ENCODE results near the gene VAPA.

Gene VAPA

GRCh38 chr18:10006311-10006893 is 92.6 kb downstream of the VAPA start:
- Histone ChIP-seq H3K36me3 (ENCODE audit: control insufficient read depth, insufficient read depth, low read length) (no peaks in the 10 kb centered on the region), H3K4me1 (ENCODE audit: control insufficient read depth, insufficient read depth, low read length) (no peaks in the 10 kb centered on the region), H3K27me3 (ENCODE audit: control insufficient read depth, insufficient read depth, low read length) (no peaks in the 10 kb centered on the region), H3K9ac (ENCODE audit: low read depth, low read length) (no peak overlapping the region), H3K4me3 (ENCODE audit: low read depth, low read length) (no peak overlapping the region), H3K9me3 (ENCODE audit: control insufficient read depth, insufficient read depth, low read length) (no peaks in the 10 kb centered on the region), H3K27ac (ENCODE audit: low read depth, low read length) (no peak overlapping the region)

DNA sequence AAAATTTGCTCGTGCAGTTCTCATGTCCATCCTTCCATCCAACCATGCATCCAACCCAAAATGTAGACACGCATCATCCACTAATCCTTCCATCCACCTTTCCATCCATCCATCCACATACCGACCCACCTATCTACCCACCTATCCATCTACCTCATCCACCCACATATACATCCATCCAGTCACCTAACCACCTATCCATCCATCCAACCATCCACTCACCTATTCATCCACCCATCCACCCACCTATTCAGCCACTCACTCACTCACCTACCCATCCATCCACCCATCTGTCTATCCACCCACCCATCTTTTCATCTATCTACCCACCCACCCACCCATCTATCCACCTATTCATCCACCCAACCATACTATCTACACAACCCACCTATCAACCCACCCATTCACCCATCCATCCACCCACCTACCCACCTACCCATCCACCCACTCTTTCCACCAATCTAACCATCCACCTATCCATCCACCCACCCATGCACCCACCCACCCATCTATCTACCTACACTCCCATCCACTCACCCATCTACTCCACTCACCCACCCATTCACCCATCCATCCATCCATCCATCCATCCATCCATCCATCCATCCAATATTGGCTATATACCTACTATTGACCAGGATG is 94.3 kb downstream of the VAPA start:
- H3K9ac ChIP-seq (ENCODE audit: low read depth, low read length): no peak overlapping the region
- H3K36me3 ChIP-seq (ENCODE audit: control insufficient read depth, insufficient read depth, low read length): no peaks in the 10 kb centered on the region
- H3K27me3 ChIP-seq (ENCODE audit: control insufficient read depth, insufficient read depth, low read length): no peaks in the 10 kb centered on the region
- no peaks in the 10 kb centered on the region for H3K4me1 ChIP-seq (ENCODE audit: control insufficient read depth, insufficient read depth, low read length)
- no peak overlapping the region for H3K4me3 ChIP-seq (ENCODE audit: low read depth, low read length)
- H3K9me3 ChIP-seq (ENCODE audit: control insufficient read depth, insufficient read depth, low read length): no peaks in the 10 kb centered on the region
- H3K27ac ChIP-seq (ENCODE audit: low read depth, low read length): no peak overlapping the region
